HK-2 (cell line): Measurements from ENCODE around the gene BLCAP.
"Not testable (repeated sequence)": the region's sequence is repeated elsewhere in the genome, so short reads cannot be mapped to it uniquely, and the experiment has no call there.

Experiments
- DNase-seq: peaks from one replicate; pipeline ENCODE4 v3.0.0-alpha.2; 2018; ENCODE audit not compliant: unreplicated experiment

Gene BLCAP

DNA sequence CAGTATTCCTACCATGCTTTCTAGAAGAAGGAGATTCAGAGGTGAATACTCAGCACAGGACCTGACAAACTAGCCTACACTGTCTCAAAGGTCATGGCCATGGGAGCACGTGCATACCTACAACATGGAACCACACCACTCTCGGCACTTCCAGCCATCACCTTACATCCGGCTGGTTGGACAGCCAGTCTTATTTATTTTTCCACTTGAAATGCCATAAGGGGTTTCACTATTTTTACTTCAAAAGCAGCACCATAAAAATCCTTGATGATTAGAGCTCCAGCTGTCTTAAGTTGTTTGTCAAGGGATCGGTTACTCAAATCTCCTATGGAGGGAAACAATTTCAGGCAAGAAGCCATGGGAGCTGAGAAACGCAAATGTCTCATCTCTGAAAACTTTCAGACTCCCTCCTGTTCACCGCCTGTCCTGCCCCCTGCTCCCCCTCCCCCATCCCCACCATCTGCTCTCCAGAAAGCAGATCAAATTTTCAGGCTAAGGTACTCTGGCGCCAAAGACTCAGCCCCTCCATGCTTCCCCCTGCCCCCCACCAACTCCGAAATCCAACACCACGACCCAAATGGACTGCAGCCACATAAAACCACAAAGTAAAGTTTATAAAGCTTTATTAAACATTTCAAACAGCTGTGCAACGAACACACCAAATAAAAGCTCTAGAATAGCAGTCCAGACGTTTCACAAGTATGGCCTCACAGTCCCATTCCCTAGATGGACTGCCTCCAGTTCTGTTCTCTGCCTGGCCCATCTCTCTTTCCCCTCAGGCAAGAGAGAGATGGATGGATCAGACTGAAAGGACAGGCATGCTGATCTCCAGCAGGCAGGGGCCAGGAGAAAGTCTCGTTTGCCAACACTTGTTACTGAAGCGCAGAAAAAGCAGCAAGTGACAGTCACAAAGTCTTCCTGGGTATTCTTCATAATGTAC, 10.6 kb downstream of the BLCAP start:
- no peak for DNase-seq

DNA sequence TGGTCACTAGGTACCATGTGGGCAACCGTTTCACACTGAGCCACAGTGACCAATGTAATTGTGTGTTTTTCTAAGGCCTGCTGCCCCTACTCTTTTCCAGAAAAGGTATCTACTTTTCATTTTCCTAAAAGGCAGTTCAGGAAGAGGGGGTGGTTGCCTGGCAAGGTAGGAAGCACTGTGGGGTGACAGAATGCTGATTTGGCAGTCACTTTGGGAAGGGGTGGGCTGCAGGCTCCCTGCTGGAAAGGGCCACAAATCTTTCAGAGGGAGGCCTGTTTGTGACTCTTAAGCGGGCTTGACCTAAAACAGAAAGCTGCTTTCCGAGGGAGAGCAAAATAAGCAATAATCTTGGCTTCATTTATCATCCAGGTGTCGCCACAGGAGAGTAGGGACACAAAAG, 11.8 kb downstream of the BLCAP start:
- no peak for DNase-seq

DNA sequence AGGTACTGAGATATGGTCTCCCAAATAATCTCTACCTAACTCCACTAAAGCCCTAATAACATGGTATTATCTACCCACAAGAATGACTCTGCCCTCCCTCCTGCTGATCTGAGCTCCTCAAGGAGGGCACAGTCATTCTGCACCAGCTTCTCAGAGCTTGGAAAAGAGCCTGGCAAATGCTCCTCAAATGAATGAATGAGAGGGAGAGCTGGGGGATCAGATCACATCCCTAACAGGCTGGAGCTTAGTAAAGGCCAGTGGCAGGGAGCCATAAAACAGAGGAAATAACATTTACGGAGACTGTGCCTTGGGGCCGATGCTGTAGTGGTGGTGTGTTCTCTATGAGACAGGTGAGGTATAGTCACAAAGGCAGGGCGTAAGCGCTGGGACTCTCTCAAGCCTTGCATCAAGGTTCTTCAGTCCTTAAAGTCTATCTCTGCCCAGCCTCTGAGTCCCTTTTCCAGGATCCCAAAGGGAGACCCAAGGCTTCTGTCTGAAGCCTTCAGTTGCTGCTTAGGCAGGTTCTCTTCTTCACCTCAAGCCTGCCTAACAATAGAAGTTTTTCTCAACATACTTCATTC, 13.8 kb downstream of the BLCAP start:
- DNase-seq, result no peak

DNA sequence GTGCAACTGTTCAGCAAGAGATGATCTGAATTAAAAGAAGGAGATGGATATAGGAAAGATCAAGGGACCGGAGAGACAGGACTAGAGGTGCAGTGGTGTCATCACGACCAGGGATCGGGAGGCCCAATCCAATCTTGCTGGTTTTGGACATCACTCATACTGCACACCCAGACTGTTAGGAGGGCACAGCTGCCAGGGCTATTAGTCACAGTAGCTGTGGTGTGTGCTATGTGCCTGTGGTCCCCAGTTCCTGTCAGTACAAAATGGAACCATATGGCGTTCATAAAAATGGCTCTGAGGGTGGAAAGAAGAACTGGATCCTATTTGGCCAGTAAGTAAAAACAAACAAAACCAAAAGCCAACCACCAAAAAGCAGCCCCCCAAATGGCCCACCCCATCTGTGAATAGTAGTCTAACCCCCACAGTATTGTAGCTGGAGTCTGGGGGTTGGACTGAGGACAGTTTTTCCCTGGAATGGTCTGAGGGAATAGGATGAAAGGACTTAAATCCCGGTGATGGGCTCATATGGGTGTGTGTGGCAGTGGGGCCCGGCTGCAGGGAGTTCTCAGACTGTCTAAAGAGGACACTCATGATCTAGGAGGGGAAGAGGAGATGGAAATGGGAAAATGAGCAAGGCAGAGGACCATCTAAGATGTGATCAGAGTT, 15.9 kb downstream of the BLCAP start:
- no peak for DNase-seq

DNA sequence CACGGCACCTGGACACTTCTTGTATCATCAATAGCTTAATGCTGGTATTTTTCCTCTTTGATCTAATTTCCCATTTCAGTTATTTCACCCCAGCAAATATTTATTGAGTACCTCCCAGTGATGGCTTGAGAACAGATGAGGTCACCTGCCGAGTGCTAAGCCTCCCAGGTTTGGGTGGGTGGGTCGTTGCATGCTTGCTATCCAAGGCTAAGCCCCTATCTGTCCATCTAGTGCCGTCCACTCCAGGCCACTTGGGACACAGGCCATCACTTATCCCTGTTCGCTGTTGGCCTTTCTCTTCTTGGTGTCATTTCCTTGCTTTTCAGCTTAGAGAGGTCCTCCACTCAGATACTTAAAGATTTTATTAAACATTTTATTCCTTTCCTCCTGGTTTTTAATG, 17.4 kb downstream of the BLCAP start:
- no peak for DNase-seq

DNA sequence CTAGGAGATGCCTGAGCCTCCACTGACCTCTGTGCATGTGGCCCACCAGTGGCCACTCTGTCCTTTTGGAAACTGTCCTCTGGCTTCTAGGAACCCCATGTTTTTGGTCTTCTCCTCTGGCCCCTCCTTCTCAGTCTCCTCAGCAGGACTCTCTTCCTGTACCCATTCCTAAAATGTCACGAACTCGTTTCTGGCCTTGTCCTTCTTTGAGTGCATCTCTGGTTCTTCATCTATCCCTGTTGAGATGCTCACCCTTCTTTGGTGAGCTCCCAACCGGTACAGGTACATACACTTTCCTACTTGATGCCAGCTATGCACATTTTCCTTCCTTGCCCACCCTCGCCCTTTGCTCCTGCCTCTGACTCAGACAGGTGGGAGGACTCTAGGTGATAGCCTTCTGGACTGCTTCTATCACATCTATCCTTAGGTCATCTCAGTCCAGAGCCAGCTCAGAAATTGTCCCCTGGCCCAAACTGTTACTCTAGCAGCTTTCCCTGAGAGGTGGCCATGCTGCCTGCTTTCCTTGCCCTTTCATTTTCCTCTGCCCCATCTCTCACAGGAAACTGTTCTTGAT, 21.4 kb downstream of the BLCAP start:
- DNase-seq, result no peak

DNA sequence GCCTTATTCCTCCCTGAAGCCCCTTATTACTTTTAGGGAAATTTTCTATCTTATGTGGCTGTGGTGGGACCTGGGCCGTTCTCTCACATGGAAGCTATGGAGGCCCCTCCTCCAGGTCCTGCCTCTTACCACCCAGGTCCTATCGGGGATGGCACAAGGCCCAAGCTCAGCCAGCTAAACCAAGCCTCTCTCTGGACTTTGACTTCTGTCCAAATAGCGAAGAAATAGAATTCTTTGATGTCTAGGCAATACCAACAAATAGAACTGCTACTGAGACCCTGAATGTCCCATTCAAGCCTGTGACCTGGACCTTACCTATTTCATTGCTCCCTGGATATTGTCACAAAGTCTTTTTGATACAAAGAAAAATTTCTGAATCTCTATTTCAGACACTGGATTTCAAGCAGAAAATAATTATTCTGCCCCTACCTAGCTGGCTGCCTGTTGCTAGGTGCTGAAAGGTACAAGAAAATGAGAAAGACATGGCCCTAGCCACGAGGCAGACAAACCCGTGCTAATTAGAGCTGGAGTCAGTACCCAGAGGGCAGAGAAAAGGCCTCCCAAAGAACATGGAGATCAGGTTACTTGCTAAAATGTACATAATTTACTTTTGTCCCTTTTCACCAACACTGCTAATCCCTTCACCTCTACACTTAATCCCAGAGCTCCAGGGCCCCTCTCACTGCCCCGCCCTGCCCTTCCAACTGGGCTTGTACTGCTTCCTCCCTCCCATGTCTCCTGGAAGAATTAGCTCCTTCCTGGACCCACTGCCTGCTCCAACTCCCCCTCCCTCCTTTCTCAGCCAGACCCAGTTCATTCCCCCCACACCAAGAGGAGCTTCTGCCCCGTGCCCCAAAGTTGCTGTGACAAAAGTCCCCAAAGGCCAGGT, 22.2 kb downstream of the BLCAP start:
- no peak for DNase-seq

DNA sequence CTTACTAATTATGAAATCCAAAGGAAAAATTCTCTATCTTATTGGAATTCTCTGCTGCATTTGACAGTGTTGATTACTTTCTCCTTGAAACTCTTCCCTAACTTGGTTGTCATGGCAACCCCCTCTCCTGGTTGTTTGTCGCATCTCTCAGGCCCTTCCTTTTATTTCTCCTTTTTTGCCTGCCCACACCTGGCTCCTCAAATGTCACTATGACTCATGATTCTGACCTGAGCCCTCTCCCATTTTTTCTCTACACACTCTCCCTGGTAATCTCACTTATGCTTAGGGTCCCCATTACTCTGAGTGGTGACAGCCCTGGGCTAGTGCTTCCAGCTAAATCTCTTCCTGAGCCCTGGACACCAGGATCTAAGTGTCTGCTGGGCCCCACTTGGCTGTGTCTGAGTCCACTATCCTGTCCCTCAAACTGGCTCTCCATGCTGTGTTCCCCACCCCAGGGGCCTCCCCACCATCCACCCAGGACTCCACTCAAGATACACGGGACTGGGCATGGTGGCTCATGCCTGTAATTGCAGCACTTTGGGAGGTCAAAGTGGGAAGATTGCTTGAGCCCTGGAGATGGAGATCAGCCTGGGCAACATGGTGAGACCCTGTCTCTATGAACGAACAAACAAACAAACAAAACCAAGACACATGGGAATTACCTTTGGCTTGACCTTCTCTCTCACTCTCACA, 23.1 kb downstream of the BLCAP start:
- DNase-seq, result no peak

DNA sequence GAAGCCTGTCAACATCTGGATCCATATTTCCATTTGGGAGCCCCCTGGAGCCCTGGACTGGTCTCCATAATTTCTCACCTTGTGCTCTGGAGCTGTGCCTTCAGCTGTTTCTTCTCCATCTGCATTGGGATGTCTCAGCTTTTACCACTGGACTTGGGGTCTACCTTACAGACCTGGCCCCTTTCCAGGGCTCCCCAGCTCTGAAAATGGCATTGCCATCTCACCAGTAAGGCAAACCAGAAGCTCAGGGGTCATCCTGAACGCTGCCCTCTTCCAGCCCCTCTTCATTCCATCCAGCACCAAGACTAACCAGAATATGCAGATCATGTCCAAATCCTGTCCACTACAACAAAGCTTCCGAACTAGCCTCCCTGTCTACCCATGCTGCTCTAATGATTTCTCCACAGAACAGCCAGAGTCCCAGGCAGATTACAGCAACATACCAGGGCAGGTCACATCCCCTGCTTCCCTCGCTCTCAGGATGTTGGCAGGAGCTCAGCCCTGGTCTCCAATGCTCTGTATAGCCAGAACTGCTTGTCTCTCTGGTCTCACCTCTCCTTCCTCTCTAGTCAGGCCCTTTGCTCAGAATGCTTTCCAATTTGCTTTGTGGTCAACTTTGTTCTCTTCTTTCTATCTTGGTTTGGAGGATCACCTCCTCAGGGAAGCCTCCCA, 24.3 kb downstream of the BLCAP start:
- DNase-seq, result no peak

DNA sequence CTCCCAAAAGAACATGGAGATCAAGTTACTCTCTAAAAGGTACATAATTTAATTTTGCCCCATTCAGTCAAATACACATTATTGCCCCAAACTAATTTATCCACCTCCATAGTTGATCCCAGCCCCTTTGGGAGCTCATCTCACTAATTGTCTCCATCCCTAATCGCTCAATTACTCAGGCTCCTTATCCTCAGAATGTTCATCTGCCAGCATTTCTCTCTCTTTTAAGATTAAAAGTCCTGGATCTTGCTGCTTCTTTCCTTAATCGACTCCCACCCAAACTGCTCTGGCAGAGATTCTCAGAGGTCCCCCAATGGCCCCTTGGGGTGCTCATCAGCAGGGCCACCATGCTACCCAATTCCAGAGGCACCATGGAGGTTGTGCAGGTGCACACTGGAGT, 25.0 kb downstream of the BLCAP start:
- DNase-seq, result no peak

DNA sequence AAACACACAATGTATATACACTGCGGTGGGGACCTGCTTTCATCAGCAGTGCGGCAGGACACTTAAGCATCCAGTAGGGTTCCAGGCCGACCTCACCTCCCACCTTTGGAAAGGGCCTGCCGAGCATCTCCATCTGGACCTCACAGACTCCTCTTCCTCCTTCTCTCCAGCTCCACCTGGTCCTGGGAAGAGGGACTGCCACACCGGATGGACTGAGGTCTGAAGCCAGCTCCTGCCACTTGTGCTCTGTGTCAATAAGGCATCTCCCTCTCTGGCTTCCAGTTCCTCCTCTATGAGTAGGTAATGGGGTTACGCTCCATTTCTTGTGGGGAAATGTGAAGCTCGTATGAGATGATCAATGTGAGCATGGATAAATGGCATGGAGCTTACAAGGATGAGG, 25.7 kb downstream of the BLCAP start:
- no peak for DNase-seq

DNA sequence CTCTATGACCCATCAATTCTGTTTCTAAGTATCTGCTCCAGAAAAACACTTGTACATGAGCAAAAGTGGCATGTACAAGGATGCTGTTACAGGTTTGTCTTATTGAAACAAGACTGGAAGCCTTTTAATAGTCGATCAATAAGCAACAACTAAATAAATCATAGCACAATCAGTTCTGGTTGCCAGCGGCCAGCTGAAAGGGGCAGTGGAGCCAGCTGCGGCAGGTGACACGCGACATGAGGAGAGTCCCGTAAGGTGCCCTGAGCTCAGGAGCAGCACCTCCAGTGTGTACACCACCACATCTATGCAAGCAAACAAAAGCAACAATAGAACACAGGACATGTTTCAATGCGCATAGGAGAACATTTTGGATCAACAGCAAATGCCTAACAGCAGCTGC, 27.4 kb downstream of the BLCAP start:
- no peak for DNase-seq

DNA sequence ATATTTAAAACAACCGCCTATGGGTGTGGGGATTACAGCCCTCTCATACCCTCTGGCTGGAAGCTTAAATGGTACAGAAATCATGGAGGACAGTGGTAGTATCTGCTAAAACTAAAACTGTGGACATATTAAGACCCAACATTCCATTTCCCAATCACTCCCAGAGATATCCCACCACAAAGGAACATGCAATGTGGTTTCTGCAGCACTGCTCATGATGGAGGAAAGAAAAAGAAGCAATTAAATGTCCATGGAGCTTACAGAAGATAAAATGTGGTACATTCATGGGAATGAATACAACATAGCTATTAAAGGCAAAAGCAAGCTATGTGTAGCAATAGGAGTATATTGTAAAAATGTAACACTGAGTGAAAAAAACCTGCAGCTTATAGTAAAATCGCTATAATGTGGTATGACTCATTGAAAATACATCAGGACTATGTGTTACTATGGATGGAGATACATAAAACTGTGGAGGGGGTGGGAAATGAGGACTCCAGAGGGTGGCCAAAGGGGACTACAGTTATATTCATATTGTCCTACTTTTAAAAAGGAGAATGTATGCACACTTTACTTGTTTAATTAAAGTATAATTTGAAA, 29.5 kb downstream of the BLCAP start:
- no peak for DNase-seq

DNA sequence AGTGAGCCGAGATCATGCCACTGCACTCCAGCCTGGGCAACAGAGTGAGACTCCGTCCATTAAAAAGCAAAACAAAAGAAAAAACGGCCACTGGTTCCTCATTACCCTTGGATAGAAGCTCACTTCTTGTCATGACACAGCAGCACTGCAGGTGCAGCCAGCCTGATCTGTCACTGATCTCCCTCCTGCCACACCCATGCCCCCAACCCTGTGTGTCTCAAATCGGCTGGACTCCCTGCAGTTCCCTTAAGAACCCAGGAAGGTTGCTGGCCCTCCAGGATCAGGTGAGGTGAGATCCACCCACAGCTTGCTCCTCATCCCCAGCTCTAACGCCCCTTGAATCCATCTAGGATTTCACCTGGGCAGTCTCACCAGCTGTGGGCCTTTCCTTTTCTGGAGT, 32.9 kb downstream of the BLCAP start:
- DNase-seq, result no peak

DNA sequence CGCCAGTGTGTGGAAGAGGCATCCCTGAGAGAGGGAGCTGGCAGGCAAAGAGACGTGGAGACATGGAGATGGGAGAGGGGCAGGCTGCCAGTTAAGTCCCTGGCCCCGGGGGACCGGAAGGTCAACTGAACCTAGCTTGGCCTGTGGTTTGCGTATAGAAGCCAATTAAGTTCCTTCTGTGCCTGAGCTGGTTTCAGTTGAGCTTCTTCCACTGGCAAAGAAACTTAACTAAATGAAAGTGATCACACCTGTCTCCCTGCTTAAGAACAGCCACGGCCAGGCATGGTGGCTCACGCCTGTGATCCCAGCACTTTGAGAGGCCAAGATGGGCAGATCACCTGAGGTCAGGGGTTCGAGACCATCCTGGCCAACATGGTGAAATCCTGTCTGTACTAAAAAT, 33.4 kb downstream of the BLCAP start:
- no peak for DNase-seq

DNA sequence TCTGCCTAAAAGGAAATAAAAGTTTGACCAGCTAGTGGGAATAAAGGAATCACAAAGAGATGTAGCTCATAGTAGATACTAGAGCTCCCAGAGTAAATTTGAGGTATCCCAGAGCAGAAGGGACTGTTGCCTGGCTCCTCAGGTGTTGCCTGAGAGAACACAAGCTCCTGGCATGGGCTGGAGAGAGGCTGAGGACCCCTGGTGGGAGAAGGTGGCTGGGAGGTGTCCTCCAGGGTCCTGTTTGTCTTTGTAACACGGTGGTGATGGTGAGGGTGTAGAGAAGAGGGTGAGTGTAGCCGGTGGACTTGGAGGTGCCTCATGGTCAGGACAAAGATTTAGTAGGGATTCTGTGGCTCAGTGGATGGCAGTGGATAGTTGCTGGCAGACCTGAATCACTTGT, 34.7 kb downstream of the BLCAP start:
- DNase-seq, result no peak

DNA sequence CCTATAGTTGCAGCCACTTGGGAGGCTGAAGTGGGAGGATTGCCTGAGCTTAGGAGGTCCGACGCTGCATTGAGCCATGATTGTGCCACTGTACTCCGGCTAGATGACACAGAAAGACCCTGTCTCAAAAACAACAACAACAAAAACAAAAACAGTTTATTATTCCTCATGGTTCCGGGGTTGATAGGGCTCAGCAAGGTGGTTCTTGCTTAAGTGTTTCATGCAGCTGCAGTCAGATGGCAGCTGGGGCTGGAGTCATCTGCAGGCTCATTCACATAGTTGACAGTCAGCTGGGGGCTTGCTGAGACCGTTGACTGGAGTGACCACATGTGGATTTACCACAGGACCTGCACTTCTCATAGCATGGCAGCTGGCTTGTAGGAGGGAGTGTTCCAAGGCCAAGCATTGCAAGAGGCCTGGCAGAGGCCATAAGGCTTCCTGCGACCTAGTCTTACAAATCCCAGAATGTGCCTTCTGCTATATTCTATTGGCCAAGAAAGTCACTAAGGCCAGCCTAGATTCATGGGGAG, 35.5 kb downstream of the BLCAP start:
- no peak for DNase-seq

DNA sequence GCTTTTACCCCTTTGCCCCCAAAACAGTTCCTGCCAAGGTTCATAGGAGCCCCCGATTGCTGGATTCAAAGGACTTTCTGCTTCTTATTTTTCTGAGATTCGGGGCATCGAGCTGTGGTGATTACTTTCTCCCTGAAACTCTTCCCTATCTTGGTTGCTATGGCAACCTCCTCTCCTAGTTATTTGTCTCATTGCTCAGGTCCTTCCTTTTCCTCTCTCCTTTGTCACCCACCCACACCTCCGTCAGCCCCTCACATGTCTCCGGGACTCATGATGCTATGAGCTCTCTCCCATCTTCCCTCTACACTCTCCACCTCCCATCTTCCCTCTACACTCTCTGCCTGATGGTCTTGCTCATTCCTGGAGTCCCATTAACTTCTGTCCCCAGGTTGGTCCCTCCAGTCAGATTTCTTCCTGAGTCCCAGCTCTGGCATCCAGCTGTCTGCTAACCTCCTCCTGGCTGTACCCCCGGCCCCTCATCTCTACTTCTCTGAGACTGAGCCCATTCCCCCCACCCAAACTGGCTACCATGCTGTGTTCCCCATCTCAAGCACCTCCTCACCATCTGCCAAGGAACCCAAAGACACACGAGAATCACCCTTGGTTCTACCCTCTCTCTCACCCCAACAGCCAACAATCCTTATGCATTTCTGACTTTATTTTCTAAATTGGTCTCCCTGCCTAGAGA, 36.9 kb downstream of the BLCAP start:
- DNase-seq, result no peak

DNA sequence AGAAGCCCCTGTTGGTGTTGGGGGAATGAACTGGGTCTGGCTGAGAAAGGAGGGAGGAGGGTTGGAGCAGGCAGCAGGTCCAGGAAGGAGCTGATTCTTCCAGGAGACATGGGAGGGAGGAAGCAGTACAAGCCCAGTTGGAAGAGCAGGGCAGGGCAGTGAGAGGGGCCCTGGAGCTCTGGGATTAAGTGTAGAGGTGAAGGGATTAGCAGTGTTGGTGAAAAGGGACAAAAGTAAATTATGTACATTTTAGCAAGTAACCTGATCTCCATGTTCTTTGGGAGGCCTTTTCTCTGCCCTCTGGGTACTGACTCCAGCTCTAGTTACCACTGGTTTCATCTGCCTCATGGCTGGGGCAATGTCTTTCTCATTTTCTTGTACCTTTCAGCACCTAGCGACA, 41.5 kb downstream of the BLCAP start:
- not testable (repeated sequence) for DNase-seq
